NB4 (cell line): ENCODE data around the gene BCAM.

Source experiments
- MYC ChIP-seq: IDR thresholded peaks from 2 replicates; pipeline ENCODE4 v1.6.1; 2011; ENCODE audit warnings: low read depth, low read length
- POLR2A ChIP-seq: IDR thresholded peaks from 2 replicates; pipeline ENCODE4 v1.6.1; 2011; ENCODE audit warnings: mild to moderate bottlenecking; ENCODE audit not compliant: insufficient read length; ENCODE audit errors: extremely low read depth
- TF ChIP-seq, protein P1 (sequence below): IDR thresholded peaks from one replicate; pipeline ENCODE4 v1.5.1; 2012; ENCODE audit warnings: low read depth, low read length
- TF ChIP-seq, protein P2 (sequence below): IDR thresholded peaks from 2 replicates; pipeline ENCODE4 v1.6.1; 2011; ENCODE audit warnings: low read depth, low read length

DNA sequence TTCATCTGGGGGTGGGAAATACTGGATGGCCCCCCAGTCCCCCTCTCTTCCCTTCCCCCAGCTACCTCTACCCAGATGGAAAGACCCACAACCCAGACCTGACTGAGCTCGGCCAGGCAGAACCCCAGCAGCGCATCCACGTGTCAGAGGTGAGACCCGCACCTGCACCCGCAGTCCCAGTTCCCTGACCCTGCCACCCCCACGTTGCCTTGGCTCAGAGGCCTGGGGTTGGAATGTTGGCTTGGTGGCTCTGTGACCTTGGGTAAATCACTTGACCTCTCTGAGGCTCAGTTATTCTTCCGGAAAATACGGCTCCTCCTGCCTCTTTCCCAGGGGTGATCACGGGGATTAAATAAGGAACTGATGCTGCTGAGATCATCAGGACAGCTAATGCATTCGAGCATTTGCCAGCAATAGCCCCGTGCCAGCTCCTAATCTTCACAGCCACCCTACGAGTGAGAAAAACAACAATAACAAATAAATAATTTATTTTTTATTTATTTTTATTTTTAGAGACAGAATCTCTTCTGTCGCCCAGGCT, 18.9 kb upstream of the BCAM start:
- TF ChIP-seq, protein P1, sequence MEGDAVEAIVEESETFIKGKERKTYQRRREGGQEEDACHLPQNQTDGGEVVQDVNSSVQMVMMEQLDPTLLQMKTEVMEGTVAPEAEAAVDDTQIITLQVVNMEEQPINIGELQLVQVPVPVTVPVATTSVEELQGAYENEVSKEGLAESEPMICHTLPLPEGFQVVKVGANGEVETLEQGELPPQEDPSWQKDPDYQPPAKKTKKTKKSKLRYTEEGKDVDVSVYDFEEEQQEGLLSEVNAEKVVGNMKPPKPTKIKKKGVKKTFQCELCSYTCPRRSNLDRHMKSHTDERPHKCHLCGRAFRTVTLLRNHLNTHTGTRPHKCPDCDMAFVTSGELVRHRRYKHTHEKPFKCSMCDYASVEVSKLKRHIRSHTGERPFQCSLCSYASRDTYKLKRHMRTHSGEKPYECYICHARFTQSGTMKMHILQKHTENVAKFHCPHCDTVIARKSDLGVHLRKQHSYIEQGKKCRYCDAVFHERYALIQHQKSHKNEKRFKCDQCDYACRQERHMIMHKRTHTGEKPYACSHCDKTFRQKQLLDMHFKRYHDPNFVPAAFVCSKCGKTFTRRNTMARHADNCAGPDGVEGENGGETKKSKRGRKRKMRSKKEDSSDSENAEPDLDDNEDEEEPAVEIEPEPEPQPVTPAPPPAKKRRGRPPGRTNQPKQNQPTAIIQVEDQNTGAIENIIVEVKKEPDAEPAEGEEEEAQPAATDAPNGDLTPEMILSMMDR, result no peak
- TF ChIP-seq POLR2A, result no peak
- TF ChIP-seq MYC, result no peak
- TF ChIP-seq, protein P2, sequence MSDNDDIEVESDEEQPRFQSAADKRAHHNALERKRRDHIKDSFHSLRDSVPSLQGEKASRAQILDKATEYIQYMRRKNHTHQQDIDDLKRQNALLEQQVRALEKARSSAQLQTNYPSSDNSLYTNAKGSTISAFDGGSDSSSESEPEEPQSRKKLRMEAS, result no peak
